Psoas muscle (tissue), 8 donors: ENCODE results near the gene SLC9A5. TPM values are rescaled to one million over a fixed set of nuclear protein-coding genes. Genes with fewer than 3 reads are reported as not detected.

ENCODE experiments used
- ATAC-seq, 4 donors: fragments of 200-7000 bp; cut with Tn5 transposase; one replicate each; pipeline ENCODE4 v1.9.1; 2020; ENCODE audit warnings: moderate library complexity in 3 of 4, mild to moderate bottlenecking in 2 of 4
- DNase-seq, 2 donors: peaks; one replicate each; pipeline ENCODE4 v3.0.0-alpha.2; 2020
- H3K27ac ChIP-seq: fragments of 200-600 bp; one replicate; pipeline ENCODE4 v1.8.0; 2022
- H3K27me3 ChIP-seq, 3 donors: fragments of 200-600 bp in 1 of 3; one replicate each; pipeline versions ENCODE4 v1.6.1 to v1.8.0; 2013 to 2022; ENCODE audit warnings: low read length in 2 of 3, mild to moderate bottlenecking in 2 of 3, moderate library complexity in 1 of 3; ENCODE audit not compliant: insufficient read depth in 3 of 3
- H3K36me3 ChIP-seq, 2 donors: fragments of 200-600 bp in 1 of 2; one replicate each; pipeline versions ENCODE4 v1.6.1 to v1.8.0; 2013 to 2022; ENCODE audit warnings: low read depth in 1 of 2, mild to moderate bottlenecking in 1 of 2, moderate library complexity in 1 of 2; ENCODE audit not compliant: insufficient read depth in 1 of 2
- H3K4me1 ChIP-seq: fragments of 200-600 bp; one replicate; pipeline ENCODE4 v1.8.0; 2022
- H3K4me3 ChIP-seq: fragments of 200-600 bp; one replicate; pipeline ENCODE4 v1.8.0; 2022; ENCODE audit warnings: mild to moderate bottlenecking
- H3K9me3 ChIP-seq: fragments of 200-600 bp; one replicate; pipeline ENCODE4 v1.8.0; 2022
- CTCF ChIP-seq: fragments of 200-600 bp; IDR thresholded peaks from one replicate; pipeline ENCODE4 v1.8.0; 2022; ENCODE audit warnings: antibody characterized with exemption
- WGBS, 3 donors: extraction: QIAGEN DNeasy Blood & Tissue Kit; methylation state at CpG; one replicate each; pipeline versions ENCODE4 v1.1.6 to v1.1.7; 2013; 5-methylcytosine and 5-hydroxymethylcytosine counted together
- intact Hi-C, 2 donors: fragments of 100-400 bp; cut with DNase I; formaldehyde crosslinking; loops; one replicate each; pipeline versions ENCODE4 v1.11.0 to v1.14.2; 2022
- polyA plus RNA-seq, 3 donors: library from polyadenylated mRNA; stranded (reverse); fragments of 200-250 nt; gene quantifications; one replicate each; pipeline ENCODE4 v1.2.3, GENCODE V29; 2013
- total RNA-seq, 4 donors: library from RNA; stranded (reverse); fragmentation: NEBNext Ultra II Directional in 2 of 4; extraction: Animal tissue kit (Norgen Biotek cat#: 25700) in 2 of 4; gene quantifications; one replicate each; pipeline versions ENCODE4 v1.2.1 to v1.2.4, GENCODE V29; 2021 to 2023
- donor health status: healthy with polysubstance abuse.
- donor health status: DM: no; HTN: no; CAD: no; lungs with moderate emphysema.
- donor health status: Bipolar disorder and iron deficiency.
- donor health status: healthy.
- donor health status: DM: yes; HTN: yes; CAD: no.
- donor health status: DM: no; HTN: no; CAD: no.
- donor health status: DM: no; HTN: no; CAD: no.
- donor health status: DM: yes; HTN: yes; CAD: no.

SLC9A5 gene
- total and polyA plus RNA-seq, 7 donors = 0.52 to 1.7 (median 1.1) TPM

GRCh38 chr16:67254801-67255552, 6.2 kb downstream of the SLC9A5 start:
- Histone ChIP-seq H3K27ac (no peak overlapping the region), H3K9me3 (no peaks in the 10 kb centered on the region), H3K27me3 (no peaks in the 10 kb centered on the region), H3K4me3 (no peak overlapping the region), H3K36me3 (peaks cover 0 to 6% of the 10 kb centered on the region in 2 donors), H3K4me1 (no peaks in the 10 kb centered on the region)
- 88 to 92% (median 89%) methylated on average over 18 of the region's 18 CpGs for WGBS, 3 donors
- TF ChIP-seq CTCF = no peak
- intact Hi-C loops = loop anchor here (5.0 to 10.0 kb wide), 2 partner anchors 160 to 397 kb away; partner anchors contain the start of gene ZDHHC1 (in 1 of the 2)
- peak; percentile 12 to 39 for DNase-seq
- no peak for ATAC-seq

DNA sequence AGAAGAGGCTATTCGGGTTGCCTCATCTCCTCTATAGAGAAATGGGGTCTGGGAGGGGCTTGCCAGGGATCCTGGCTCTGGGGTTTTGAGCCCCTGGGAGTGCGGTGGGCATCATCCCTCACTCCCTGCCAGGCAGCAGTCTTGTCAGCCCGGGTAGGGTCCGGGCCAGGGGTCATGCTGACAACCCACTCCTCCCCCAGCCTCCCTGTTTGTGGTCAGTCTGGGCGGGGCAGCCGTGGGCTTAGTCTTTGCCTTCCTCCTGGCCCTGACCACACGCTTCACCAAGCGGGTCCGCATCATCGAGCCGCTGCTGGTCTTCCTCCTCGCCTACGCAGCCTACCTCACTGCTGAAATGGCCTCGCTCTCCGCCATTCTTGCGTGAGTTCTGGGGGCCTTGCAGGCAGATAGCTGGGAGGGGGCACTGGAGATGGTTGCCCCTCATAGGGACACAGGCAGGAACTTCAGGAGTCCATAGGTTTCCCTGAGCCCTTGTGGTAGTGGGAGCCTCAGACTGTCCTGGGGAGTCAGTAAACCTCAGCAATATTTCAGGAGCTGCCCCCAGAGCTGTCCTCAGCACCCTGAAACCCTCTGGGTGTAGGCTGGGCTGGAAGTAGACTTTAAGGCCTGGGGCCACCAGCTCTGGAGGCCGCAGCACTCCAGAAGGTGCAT, 6.9 kb downstream of the SLC9A5 start:
- TF ChIP-seq CTCF = no peak
- Histone ChIP-seq H3K9me3 (no peaks in the 10 kb centered on the region), H3K27ac (no peak overlapping the region), H3K36me3 (peaks cover 0 to 6% of the 10 kb centered on the region in 2 donors), H3K4me3 (no peak overlapping the region), H3K27me3 (no peaks in the 10 kb centered on the region), H3K4me1 (peaks cover 5% of the 10 kb centered on the region)
- DNase-seq = peak; percentile 6 to 28
- ATAC-seq = no peak
- intact Hi-C loops = loop anchor here (5.0 to 10.0 kb wide), 2 partner anchors 159 to 397 kb away; partner anchors contain the start of gene ZDHHC1 (in 1 of the 2)
- WGBS, 3 donors = 95 to 99% (median 96%) methylated on average over 17 of the region's 17 CpGs

- H3K36me3 ChIP-seq = peaks cover 0 to 6% of the 10 kb centered on the region in 2 donors
- H3K27me3 ChIP-seq = no peaks in the 10 kb centered on the region
- peaks cover 10% of the 10 kb centered on the region for H3K4me1 ChIP-seq
- ATAC-seq = no peak
- peak in 1 of 2 donors; percentile 36 for DNase-seq
- intact Hi-C loops = loop anchor here (5.0 to 10.0 kb wide), 2 partner anchors 158 to 396 kb away; partner anchors contain the start of gene ZDHHC1 (in 1 of the 2)
- no peak for TF ChIP-seq CTCF
- H3K27ac ChIP-seq = no peak overlapping the region
- no peaks in the 10 kb centered on the region for H3K9me3 ChIP-seq
- WGBS, 3 donors = 93 to 96% (median 94%) methylated on average over 11 of the region's 11 CpGs
- H3K4me3 ChIP-seq = no peak overlapping the region
These were observed 8.0 kb downstream of the SLC9A5 start for GRCh38 chr16:67256701-67257230.

- peaks cover 0 to 6% of the 10 kb centered on the region in 2 donors for H3K36me3 ChIP-seq
- no peak overlapping the region for H3K27ac ChIP-seq
- no peaks in the 10 kb centered on the region for H3K9me3 ChIP-seq
- TF ChIP-seq CTCF = no peak
- intact Hi-C loops = loop anchor here (5.0 to 10.0 kb wide), 2 partner anchors 157 to 395 kb away; partner anchors contain the start of gene ZDHHC1 (in 1 of the 2)
- WGBS, 3 donors = 70 to 82% (median 74%) methylated on average over 4 of the region's 4 CpGs
- ATAC-seq (no peak), DNase-seq (peak; percentile 2 to 33)
- H3K4me3 ChIP-seq = no peak overlapping the region
- H3K4me1 ChIP-seq = peaks cover 10% of the 10 kb centered on the region
- H3K27me3 ChIP-seq = no peaks in the 10 kb centered on the region
These were observed 8.8 kb downstream of the SLC9A5 start for GRCh38 chr16:67257486-67258160.
